Activated T-cell treated with anti-CD3 and anti-CD28 coated beads, Interleukin-2, amount 50 U/mL, for 24 hours (primary cell): ENCODE results near the gene ZNF438.
"Not testable (repeated sequence)": the region's sequence is repeated elsewhere in the genome, so short reads cannot be mapped to it uniquely, and the experiment has no call there.

Experiments
- DNase-seq: peaks from one replicate; pipeline ENCODE4 v3.0.0-alpha.2; 2020
- H3K27ac Mint-ChIP-seq: 2 replicates; pipeline ENCODE4 v1.8.0; 2020; ENCODE audit warnings: mild to moderate bottlenecking, mixed read lengths
- H3K27me3 Mint-ChIP-seq: 2 replicates; pipeline ENCODE4 v1.8.0; 2020; ENCODE audit warnings: mixed read lengths
- H3K36me3 Mint-ChIP-seq: 2 replicates; pipeline ENCODE4 v1.8.0; 2020; ENCODE audit warnings: low read depth, mixed read lengths
- H3K4me1 Mint-ChIP-seq: 2 replicates; pipeline ENCODE4 v1.8.0; 2020; ENCODE audit warnings: low read depth, mixed read lengths
- H3K4me3 Mint-ChIP-seq: 2 replicates; pipeline ENCODE4 v1.8.0; 2020; ENCODE audit warnings: mild to moderate bottlenecking, moderate library complexity, mixed read lengths
- H3K9me3 Mint-ChIP-seq: 2 replicates; pipeline ENCODE4 v1.8.0; 2020; ENCODE audit warnings: mixed read lengths

Gene ZNF438

GRCh38 chr10:31032258-31033132 lies 830 bp upstream of the ZNF438 start:
- H3K27me3 Mint-ChIP-seq = no peaks in the 10 kb centered on the region

DNA sequence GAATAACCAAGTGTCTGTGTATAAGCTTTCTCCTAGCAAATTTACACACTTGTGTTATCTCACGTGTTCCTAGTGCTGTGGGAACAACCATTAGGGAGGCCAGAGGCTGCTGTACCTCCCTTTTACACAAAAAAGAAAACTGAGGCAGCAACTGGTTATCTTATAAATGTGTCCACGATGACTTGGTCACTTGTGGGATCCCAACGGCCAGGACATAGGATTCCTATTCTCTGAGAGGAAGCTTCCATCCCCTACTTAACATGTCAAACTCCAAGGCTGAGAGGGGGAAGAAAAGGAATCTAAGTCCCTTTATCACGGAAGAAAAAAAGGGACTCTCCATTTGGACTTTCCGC lies 484 bp downstream of the ZNF438 start:
- Mint-ChIP-seq H3K9me3 (no peaks in the 10 kb centered on the region), H3K4me1 (peaks cover 22% of the 10 kb centered on the region), H3K4me3 (peak overlapping the region; percentile 87), H3K27me3 (no peaks in the 10 kb centered on the region), H3K27ac (peak overlapping the region; percentile 99), H3K36me3 (no peaks in the 10 kb centered on the region)
- DNase-seq = no peak

More at GRCh38 chr10:31032258-31033132, 830 bp upstream of the ZNF438 start:
- H3K9me3 Mint-ChIP-seq = no peaks in the 10 kb centered on the region
- no peaks in the 10 kb centered on the region for H3K36me3 Mint-ChIP-seq
- DNase-seq = peak; percentile 98
- H3K27ac Mint-ChIP-seq = peak overlapping the region; percentile 99
- H3K4me3 Mint-ChIP-seq = peak overlapping the region; percentile 87
- peaks cover 22% of the 10 kb centered on the region for H3K4me1 Mint-ChIP-seq

DNA sequence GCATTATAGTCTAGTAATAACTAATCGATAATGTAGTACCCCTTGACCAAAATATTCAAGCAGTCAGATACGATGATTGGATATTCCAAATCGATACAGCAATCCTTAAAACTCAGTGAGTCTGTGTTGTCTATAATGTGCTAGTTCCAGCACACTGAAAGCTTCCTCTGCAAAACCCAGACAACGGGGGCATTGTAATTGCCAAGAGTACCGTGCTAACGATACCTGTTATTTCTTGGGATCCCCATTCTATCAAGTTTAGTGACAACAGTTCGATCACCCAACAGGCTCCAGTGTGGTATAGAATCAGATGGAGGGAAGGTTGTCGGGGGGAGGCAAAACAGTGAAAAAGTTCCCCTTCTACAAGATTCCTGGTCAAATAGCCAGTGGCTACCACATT lies 865 bp downstream of the ZNF438 start:
- H3K27ac Mint-ChIP-seq = no peak overlapping the region

GRCh38 chr10:31030260-31030659 lies 1.4 kb downstream of the ZNF438 start:
- Mint-ChIP-seq H3K4me3 (peak overlapping the region; percentile 87), H3K27ac (no peak overlapping the region)

More for the DNA sequence above, 865 bp downstream of the ZNF438 start:
- Mint-ChIP-seq H3K4me3 (peak overlapping the region; percentile 87), H3K36me3 (no peaks in the 10 kb centered on the region), H3K4me1 (peaks cover 22% of the 10 kb centered on the region), H3K27me3 (no peaks in the 10 kb centered on the region), H3K9me3 (no peaks in the 10 kb centered on the region)
- no peak for DNase-seq

GRCh38 chr10:31028081-31028480 lies 3.6 kb downstream of the ZNF438 start:
- no peak overlapping the region for H3K27ac Mint-ChIP-seq
- H3K27me3 Mint-ChIP-seq = no peaks in the 10 kb centered on the region
- DNase-seq = no peak
- no peaks in the 10 kb centered on the region for H3K36me3 Mint-ChIP-seq
- no peaks in the 10 kb centered on the region for H3K9me3 Mint-ChIP-seq
- H3K4me3 Mint-ChIP-seq = no peak overlapping the region
- H3K4me1 Mint-ChIP-seq = peaks cover 17% of the 10 kb centered on the region

More at GRCh38 chr10:31030260-31030659, 1.4 kb downstream of the ZNF438 start:
- Mint-ChIP-seq H3K9me3 (no peaks in the 10 kb centered on the region), H3K4me1 (peaks cover 22% of the 10 kb centered on the region), H3K27me3 (no peaks in the 10 kb centered on the region), H3K36me3 (no peaks in the 10 kb centered on the region)
- no peak for DNase-seq

DNA sequence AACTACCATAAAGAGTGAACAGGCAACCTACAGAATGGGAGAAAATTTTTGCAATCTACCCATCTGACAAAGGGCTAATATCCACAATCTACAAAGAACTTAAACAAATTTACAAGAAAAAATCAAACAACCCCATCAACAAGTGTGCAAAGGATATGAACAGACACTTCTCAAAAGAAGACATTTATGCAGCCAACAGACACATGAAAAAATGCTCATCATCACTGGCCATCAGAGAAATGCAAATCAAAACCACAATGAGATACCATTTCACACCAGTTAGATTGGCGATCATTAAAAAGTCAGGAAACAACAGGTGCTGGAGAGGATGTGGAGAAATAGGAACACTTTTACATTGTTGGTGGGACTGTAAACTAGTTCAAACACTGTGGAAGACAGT lies 5.4 kb downstream of the ZNF438 start:
- not testable (repeated sequence) for H3K4me3 Mint-ChIP-seq, DNase-seq, H3K36me3 Mint-ChIP-seq, H3K27ac Mint-ChIP-seq, H3K9me3 Mint-ChIP-seq, H3K27me3 Mint-ChIP-seq
- H3K4me1 Mint-ChIP-seq = peaks cover 11% of the 10 kb centered on the region

DNA sequence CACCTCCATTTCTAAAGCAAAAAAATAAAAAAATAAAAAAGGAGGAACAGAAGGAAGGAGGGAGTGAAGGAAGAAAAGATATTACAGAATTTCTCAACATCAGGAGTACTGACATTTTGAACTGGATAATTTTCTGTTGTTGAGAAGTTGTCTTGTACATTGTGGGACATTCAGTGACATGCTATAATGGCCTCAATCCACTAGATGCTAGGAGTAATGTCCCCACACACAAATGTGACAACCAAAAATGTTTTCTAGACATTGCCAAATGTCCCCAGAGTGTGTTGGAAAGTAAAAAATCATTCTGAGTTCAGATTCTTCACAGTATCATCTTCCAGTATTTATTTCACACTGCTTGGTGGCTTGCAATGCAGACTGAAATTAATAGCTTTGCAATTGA lies 6.5 kb downstream of the ZNF438 start:
- H3K27ac Mint-ChIP-seq = no peak overlapping the region
- DNase-seq = no peak
- H3K27me3 Mint-ChIP-seq = no peaks in the 10 kb centered on the region
- H3K4me1 Mint-ChIP-seq = peaks cover 2% of the 10 kb centered on the region
- no peaks in the 10 kb centered on the region for H3K36me3 Mint-ChIP-seq
- H3K4me3 Mint-ChIP-seq = no peak overlapping the region
- H3K9me3 Mint-ChIP-seq = no peaks in the 10 kb centered on the region

DNA sequence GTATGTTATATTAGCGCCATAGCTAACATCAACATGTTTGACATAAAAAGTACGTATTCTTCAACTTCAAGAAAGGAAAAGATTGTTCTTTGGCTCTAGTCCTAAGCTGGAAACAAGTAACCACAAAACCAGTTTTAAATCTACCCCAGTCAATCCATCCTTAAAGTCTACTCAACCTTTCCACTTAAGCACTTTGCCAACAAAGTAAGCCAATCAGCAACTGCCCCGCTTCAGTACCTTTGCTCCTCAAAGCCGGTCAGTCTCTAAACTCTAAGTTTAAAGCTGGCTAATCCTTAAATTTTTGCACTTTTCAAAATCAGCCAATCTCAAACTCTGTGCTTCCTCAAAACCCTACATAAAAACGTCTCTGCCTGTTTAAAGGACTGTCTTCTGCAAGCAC lies 8.1 kb downstream of the ZNF438 start:
- Mint-ChIP-seq H3K4me1 (no peaks in the 10 kb centered on the region), H3K27ac (no peak overlapping the region)

DNA sequence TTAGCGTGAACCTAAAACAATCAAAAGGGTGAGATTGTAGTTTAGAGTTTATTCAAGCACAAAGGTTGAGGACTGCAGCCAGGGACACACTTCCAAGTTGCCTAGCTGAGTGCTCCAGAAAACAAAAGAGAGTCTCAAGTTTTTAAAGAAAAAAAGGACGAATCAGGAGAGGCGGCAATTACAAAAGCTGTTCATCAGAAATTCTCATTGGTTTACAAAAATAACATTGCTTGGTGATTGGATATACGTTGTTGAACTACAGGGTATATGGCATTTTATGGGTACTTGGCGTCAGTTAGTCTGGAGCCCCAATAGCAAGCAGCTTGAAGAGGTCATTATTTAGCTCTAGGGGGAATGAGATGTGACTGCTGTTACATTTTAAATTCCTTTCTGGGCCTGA lies 11.5 kb downstream of the ZNF438 start:
- H3K36me3 Mint-ChIP-seq = no peaks in the 10 kb centered on the region
- H3K4me3 Mint-ChIP-seq = no peak overlapping the region
- H3K27me3 Mint-ChIP-seq = no peaks in the 10 kb centered on the region
- no peak overlapping the region for H3K27ac Mint-ChIP-seq
- no peak for DNase-seq
- no peaks in the 10 kb centered on the region for H3K9me3 Mint-ChIP-seq
- H3K4me1 Mint-ChIP-seq = no peaks in the 10 kb centered on the region

More for the DNA sequence above, 8.1 kb downstream of the ZNF438 start:
- Mint-ChIP-seq H3K27me3 (no peaks in the 10 kb centered on the region), H3K36me3 (no peaks in the 10 kb centered on the region), H3K9me3 (no peaks in the 10 kb centered on the region), H3K4me3 (no peak overlapping the region)
- DNase-seq = no peak

DNA sequence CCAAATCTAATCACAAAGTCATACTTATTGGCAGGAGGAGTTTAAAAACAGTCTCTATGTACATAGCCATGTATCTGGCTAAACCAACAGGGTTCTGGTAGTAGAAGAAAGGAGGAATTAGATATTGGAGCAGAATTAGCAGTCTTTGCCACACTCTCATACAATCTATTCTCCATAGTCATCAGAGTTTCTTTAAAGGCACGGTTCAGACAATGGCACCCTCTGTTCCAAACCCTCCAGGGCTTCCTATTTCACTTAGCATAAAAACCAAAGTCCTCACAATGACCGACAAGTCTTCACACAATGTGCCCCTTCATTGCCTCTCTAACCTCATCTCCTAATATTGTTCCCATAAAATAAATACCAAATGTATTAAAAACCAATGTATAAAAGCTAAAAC lies 12.7 kb downstream of the ZNF438 start:
- H3K27ac Mint-ChIP-seq = no peak overlapping the region
- no peaks in the 10 kb centered on the region for H3K4me1 Mint-ChIP-seq
- no peaks in the 10 kb centered on the region for H3K9me3 Mint-ChIP-seq
- H3K36me3 Mint-ChIP-seq = no peaks in the 10 kb centered on the region
- H3K27me3 Mint-ChIP-seq = no peaks in the 10 kb centered on the region
- DNase-seq = no peak
- no peak overlapping the region for H3K4me3 Mint-ChIP-seq

DNA sequence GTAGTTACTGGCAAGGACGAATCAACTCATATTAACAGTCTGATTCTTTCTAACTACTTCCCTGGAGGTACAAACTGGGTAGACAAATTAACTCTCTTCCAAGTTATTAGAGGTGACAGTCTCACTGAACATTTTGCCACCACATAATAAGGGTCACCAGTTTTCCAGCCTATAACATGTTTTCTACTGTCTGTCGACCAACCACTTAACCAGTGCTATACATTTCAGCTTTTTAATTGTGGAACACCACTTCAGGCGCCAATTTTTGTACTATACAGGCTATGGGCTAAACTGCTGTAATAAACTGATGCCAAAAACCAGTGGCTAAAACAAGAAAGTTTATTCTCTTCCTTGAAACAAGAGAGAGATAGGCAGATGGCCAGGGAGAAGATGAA lies 13.3 kb downstream of the ZNF438 start:
- H3K36me3 Mint-ChIP-seq = no peaks in the 10 kb centered on the region
- no peaks in the 10 kb centered on the region for H3K4me1 Mint-ChIP-seq
- DNase-seq = no peak
- H3K27me3 Mint-ChIP-seq = no peaks in the 10 kb centered on the region
- no peaks in the 10 kb centered on the region for H3K9me3 Mint-ChIP-seq
- no peak overlapping the region for H3K4me3 Mint-ChIP-seq
- H3K27ac Mint-ChIP-seq = no peak overlapping the region

DNA sequence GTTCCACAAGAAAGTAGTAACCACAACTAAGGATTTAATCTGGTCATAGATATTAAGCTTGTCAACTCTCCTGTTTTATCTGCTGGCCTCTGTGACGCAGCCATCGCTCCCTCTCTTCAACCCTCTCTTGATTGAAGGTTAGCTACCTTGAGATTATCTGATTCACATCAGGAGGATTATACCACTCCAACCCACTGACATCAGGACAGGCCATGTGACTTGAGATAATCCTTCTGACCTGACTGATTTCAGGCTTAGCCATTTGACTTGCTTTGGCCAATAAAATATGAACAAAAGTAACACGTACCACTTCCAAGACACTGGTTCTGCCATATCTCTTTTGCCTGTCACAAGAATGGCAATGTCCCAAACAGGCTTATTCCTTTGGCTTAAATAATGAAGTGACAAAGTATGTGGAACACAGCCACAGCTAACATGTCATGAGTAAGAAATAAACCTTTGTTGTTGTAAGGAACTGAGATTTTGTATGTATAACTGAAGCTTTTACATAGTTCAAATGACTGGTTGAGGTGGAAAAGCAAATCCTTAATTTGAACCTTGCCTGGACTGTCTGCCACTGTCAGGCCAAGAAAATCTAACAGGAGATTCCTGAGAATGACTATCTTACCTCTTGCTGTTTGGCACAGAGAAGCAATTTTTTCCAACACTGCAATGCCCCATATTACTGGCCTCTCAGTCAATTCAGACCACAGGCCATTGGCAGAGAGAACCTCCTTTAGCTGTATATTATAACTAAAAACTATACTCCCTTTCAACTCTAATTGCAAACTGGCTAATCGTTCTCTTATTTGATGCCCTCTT lies 13.9 kb downstream of the ZNF438 start:
- Mint-ChIP-seq H3K4me3 (no peak overlapping the region), H3K9me3 (no peaks in the 10 kb centered on the region)

GRCh38 chr10:31014161-31014875 lies 17.3 kb downstream of the ZNF438 start:
- no peaks in the 10 kb centered on the region for H3K9me3 Mint-ChIP-seq
- no peak overlapping the region for H3K27ac Mint-ChIP-seq
- no peak overlapping the region for H3K4me3 Mint-ChIP-seq
- H3K36me3 Mint-ChIP-seq = no peaks in the 10 kb centered on the region
- H3K27me3 Mint-ChIP-seq = no peaks in the 10 kb centered on the region
- no peak for DNase-seq
- H3K4me1 Mint-ChIP-seq = peaks cover 4% of the 10 kb centered on the region

More for the DNA sequence above, 13.9 kb downstream of the ZNF438 start:
- H3K27ac Mint-ChIP-seq = no peak overlapping the region
- no peaks in the 10 kb centered on the region for H3K27me3 Mint-ChIP-seq
- no peaks in the 10 kb centered on the region for H3K4me1 Mint-ChIP-seq
- no peak for DNase-seq
- no peaks in the 10 kb centered on the region for H3K36me3 Mint-ChIP-seq

DNA sequence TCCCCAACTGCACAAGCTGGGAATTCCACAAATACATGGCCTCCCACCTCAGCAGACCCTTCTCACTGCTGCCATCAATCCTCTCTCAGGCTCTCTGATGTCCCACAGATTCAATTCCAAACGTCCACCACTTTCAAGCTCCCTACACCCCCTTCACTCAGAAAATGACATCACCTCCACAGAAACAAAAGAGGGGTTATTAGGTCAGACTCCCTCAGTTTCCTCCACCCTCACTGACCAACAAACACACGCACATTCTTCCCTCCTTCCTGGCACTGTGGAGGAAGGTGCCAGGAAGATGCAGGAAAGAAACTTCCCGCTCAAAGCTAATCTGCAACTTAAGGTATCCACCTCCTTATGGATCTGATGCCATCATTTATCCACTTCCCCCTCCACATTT lies 18.3 kb downstream of the ZNF438 start:
- no peaks in the 10 kb centered on the region for H3K36me3 Mint-ChIP-seq
- H3K4me3 Mint-ChIP-seq = no peak overlapping the region
- no peaks in the 10 kb centered on the region for H3K9me3 Mint-ChIP-seq
- H3K27me3 Mint-ChIP-seq = no peaks in the 10 kb centered on the region
- H3K27ac Mint-ChIP-seq = no peak overlapping the region
- no peak for DNase-seq
- H3K4me1 Mint-ChIP-seq = peaks cover 5% of the 10 kb centered on the region
